Fibroblast of the conjunctiva (primary cell): ENCODE results near the gene RAPGEF6.

Experiments used
- DNase-seq: peaks from one replicate; pipeline ENCODE4 v3.0.0-alpha.2; 2010; ENCODE audit warnings: low read depth

Gene RAPGEF6

GRCh38 chr5:131539251-131539650 lies 95.8 kb downstream of the RAPGEF6 start:
- no peak for DNase-seq

- DNase-seq, result no peak
Observed at GRCh38 chr5:131538177-131538593, 96.8 kb downstream of the RAPGEF6 start.

GRCh38 chr5:131536850-131537448 lies 98.1 kb downstream of the RAPGEF6 start:
- no peak for DNase-seq

GRCh38 chr5:131536211-131536826 lies 98.7 kb downstream of the RAPGEF6 start:
- no peak for DNase-seq

GRCh38 chr5:131534974-131535373 lies 100.1 kb downstream of the RAPGEF6 start:
- no peak for DNase-seq

GRCh38 chr5:131533836-131534235 lies 101.2 kb downstream of the RAPGEF6 start:
- DNase-seq, result no peak

- no peak for DNase-seq
Observed at GRCh38 chr5:131532031-131532640, 102.9 kb downstream of the RAPGEF6 start.

GRCh38 chr5:131530706-131531331 lies 104.2 kb downstream of the RAPGEF6 start:
- DNase-seq, result no peak

- no peak for DNase-seq
Observed at GRCh38 chr5:131528682-131529081, 106.3 kb downstream of the RAPGEF6 start.

GRCh38 chr5:131525805-131526204 lies 109.2 kb downstream of the RAPGEF6 start:
- DNase-seq, result no peak

- DNase-seq, result no peak
Observed at GRCh38 chr5:131524431-131524830, 110.6 kb downstream of the RAPGEF6 start.

- no peak for DNase-seq
Observed at GRCh38 chr5:131523500-131524185, 111.4 kb downstream of the RAPGEF6 start.

GRCh38 chr5:131521252-131521651 lies 113.8 kb downstream of the RAPGEF6 start:
- no peak for DNase-seq

- DNase-seq, result no peak
Observed at GRCh38 chr5:131515348-131515747, 119.7 kb downstream of the RAPGEF6 start.

- no peak for DNase-seq
Observed at GRCh38 chr5:131514316-131515283, 120.4 kb downstream of the RAPGEF6 start.

GRCh38 chr5:131513780-131514179 lies 121.2 kb downstream of the RAPGEF6 start:
- DNase-seq, result no peak

GRCh38 chr5:131511934-131512333 lies 123.1 kb downstream of the RAPGEF6 start:
- no peak for DNase-seq

- DNase-seq, result no peak
Observed at GRCh38 chr5:131509801-131510200, 125.2 kb downstream of the RAPGEF6 start.

- DNase-seq, result no peak
Observed at GRCh38 chr5:131505237-131505908, 129.7 kb downstream of the RAPGEF6 start.

- no peak for DNase-seq
Observed at GRCh38 chr5:131496400-131496713, 138.7 kb downstream of the RAPGEF6 start.
